ENCODE data around the gene GSTCD.

Gene GSTCD

GRCh38 chr4:105748222-105748621, 39.6 kb downstream of the GSTCD start:
- intact Hi-C loops (cut with DNase I; ENCODE audit: low total_unique reads) = no loop called here
- Histone ChIP-seq H3K4me1 (peaks cover 0 to 5% (median 0%) of the 10 kb centered on the region in 4 donors), H3K9me3 (no peaks in the 10 kb centered on the region), H3K4me3 (no peak overlapping the region), H3K27me3 (no peaks in the 10 kb centered on the region), H3K27ac (no peak overlapping the region), H3K36me3 (peaks cover 0 to 4% (median 0%) of the 10 kb centered on the region in 3 donors)
- no peak for DNase-seq
- TF ChIP-seq CTCF (IDR thresholded peaks at IDR 0.05) = no peak

GRCh38 chr4:105751718-105752299, 43.2 kb downstream of the GSTCD start:
- Histone ChIP-seq H3K4me3 (no peak overlapping the region), H3K4me1 (peaks cover 0 to 5% (median 0%) of the 10 kb centered on the region in 4 donors), H3K36me3 (no peaks in the 10 kb centered on the region), H3K27me3 (no peaks in the 10 kb centered on the region), H3K27ac (no peak overlapping the region), H3K9me3 (no peaks in the 10 kb centered on the region)
- intact Hi-C loops (cut with DNase I; ENCODE audit: low total_unique reads) = no loop called here
- no peak for TF ChIP-seq CTCF (IDR thresholded peaks at IDR 0.05)
- DNase-seq = no peak

GRCh38 chr4:105753361-105753760, 44.8 kb downstream of the GSTCD start:
- Histone ChIP-seq H3K4me3 (no peak overlapping the region), H3K9me3 (no peaks in the 10 kb centered on the region), H3K27me3 (no peaks in the 10 kb centered on the region), H3K36me3 (no peaks in the 10 kb centered on the region), H3K27ac (no peak overlapping the region), H3K4me1 (peaks cover 0 to 5% (median 0%) of the 10 kb centered on the region in 4 donors)
- intact Hi-C loops (cut with DNase I; ENCODE audit: low total_unique reads) = no loop called here
- no peak for TF ChIP-seq CTCF (IDR thresholded peaks at IDR 0.05)
- no peak for DNase-seq

GRCh38 chr4:105755375-105755774, 46.8 kb downstream of the GSTCD start:
- no peak for TF ChIP-seq CTCF (IDR thresholded peaks at IDR 0.05)
- Histone ChIP-seq H3K36me3 (no peaks in the 10 kb centered on the region), H3K27me3 (no peaks in the 10 kb centered on the region), H3K9me3 (no peaks in the 10 kb centered on the region), H3K4me3 (no peak overlapping the region), H3K27ac (no peak overlapping the region), H3K4me1 (peaks cover 0 to 10% (median 0%) of the 10 kb centered on the region in 4 donors)
- intact Hi-C loops (cut with DNase I; ENCODE audit: low total_unique reads) = no loop called here
- DNase-seq = no peak

- DNase-seq = no peak
- Histone ChIP-seq H3K27ac (no peak overlapping the region), H3K9me3 (no peaks in the 10 kb centered on the region), H3K4me3 (no peak overlapping the region), H3K4me1 (peaks cover 0 to 8% (median 0%) of the 10 kb centered on the region in 4 donors), H3K27me3 (no peaks in the 10 kb centered on the region), H3K36me3 (no peaks in the 10 kb centered on the region)
- TF ChIP-seq CTCF (IDR thresholded peaks at IDR 0.05) = no peak
- intact Hi-C loops (cut with DNase I; ENCODE audit: low total_unique reads) = no loop called here
These were observed 50.4 kb downstream of the GSTCD start for GRCh38 chr4:105758958-105759357.

Measured in tibial artery (tissue), 4 donors.